ENCODE measurements around the gene SPATA18.

DNA sequence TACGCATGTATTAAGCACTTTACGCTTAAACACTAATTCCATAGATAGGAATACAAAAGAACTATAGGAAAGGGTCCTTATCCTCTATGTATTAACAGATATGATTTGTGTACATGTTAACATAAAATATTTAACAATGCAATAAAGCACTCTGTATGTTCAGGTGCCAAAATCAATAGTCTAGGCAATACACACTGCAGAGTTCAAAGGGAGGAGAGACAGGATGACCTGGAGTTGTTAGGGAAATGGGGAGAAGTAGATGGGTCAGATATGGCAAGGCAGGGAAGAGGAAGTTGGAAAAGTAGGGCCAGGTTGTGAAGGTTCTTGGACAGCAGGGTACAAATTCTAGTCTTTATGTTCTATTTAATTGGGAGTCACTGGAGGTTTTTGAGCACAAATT is 15.9 kb upstream of the SPATA18 start:
- no peak for TF ChIP-seq JUND (IDR thresholded peaks at IDR 0.05)
- no peak for TF ChIP-seq POLR2A (IDR thresholded peaks at IDR 0.05; ENCODE audit: borderline replicate concordance, extremely low read depth, insufficient read depth, insufficient read length)
- TF ChIP-seq CTCF (IDR thresholded peaks at IDR 0.05 in 2 of 3, conservative IDR thresholded peaks at IDR 0.05 in 1 of 3; ENCODE audit: borderline replicate concordance in 1 of 3, insufficient read depth in 1 of 3, low read depth in 2 of 3, low read length in 2 of 3): no peak
- TF ChIP-seq SIN3A (IDR thresholded peaks at IDR 0.05; ENCODE audit: low read depth): no peak
- TF ChIP-seq MAX (IDR thresholded peaks at IDR 0.05): no peak
- TF ChIP-seq TCF7L2 (IDR thresholded peaks at IDR 0.05; ENCODE audit: borderline replicate concordance, extremely low read depth, insufficient read depth, insufficient read length): no peak
- TF ChIP-seq, protein P1, sequence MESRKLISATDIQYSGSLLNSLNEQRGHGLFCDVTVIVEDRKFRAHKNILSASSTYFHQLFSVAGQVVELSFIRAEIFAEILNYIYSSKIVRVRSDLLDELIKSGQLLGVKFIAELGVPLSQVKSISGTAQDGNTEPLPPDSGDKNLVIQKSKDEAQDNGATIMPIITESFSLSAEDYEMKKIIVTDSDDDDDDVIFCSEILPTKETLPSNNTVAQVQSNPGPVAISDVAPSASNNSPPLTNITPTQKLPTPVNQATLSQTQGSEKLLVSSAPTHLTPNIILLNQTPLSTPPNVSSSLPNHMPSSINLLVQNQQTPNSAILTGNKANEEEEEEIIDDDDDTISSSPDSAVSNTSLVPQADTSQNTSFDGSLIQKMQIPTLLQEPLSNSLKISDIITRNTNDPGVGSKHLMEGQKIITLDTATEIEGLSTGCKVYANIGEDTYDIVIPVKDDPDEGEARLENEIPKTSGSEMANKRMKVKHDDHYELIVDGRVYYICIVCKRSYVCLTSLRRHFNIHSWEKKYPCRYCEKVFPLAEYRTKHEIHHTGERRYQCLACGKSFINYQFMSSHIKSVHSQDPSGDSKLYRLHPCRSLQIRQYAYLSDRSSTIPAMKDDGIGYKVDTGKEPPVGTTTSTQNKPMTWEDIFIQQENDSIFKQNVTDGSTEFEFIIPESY (IDR thresholded peaks at IDR 0.05; ENCODE audit: extremely low read depth, insufficient replicate concordance, low read length): no peak
- TF ChIP-seq ZNF274 (IDR thresholded peaks at IDR 0.05; ENCODE audit: low read depth, low read length): no peak
- no peak for TF ChIP-seq POLR2AphosphoS5 (IDR thresholded peaks at IDR 0.05; ENCODE audit: low read depth, low read length)
- TF ChIP-seq EZH2 (IDR thresholded peaks at IDR 0.05): no peak
